ENCODE results near the gene RNF150. TPM values are rescaled to one million over a fixed set of nuclear protein-coding genes. Genes with fewer than 3 reads are reported as not detected.

The RNF150 gene
- total RNA-seq, 1 donor from 2014 or later = 31.2 TPM

DNA sequence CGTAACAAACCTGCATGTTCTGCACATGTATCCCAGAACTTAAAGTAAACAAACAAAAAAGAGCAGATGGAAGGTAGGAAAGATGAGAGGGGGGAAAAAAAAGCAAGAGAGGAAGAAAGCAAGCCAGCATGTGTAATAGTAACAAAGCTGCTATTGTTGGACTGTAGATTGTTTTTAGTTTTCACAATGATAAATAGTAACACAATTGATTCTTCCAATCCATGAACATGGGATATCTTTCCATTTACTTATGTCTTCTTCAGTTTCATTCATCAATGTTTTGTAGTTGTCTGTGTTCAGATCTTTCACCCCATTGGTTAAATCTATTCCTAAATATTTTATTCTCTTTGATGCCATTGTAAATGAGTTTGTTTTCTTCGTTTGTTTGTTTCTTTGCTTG is 292.1 kb downstream of the RNF150 start:
- no peak overlapping the region for H3K4me3 ChIP-seq
- no peaks in the 10 kb centered on the region for H3K27me3 ChIP-seq
- H3K36me3 ChIP-seq = no peaks in the 10 kb centered on the region
- intact Hi-C loops (cut with DNase I) = no loop called here
- TF ChIP-seq, protein P1, sequence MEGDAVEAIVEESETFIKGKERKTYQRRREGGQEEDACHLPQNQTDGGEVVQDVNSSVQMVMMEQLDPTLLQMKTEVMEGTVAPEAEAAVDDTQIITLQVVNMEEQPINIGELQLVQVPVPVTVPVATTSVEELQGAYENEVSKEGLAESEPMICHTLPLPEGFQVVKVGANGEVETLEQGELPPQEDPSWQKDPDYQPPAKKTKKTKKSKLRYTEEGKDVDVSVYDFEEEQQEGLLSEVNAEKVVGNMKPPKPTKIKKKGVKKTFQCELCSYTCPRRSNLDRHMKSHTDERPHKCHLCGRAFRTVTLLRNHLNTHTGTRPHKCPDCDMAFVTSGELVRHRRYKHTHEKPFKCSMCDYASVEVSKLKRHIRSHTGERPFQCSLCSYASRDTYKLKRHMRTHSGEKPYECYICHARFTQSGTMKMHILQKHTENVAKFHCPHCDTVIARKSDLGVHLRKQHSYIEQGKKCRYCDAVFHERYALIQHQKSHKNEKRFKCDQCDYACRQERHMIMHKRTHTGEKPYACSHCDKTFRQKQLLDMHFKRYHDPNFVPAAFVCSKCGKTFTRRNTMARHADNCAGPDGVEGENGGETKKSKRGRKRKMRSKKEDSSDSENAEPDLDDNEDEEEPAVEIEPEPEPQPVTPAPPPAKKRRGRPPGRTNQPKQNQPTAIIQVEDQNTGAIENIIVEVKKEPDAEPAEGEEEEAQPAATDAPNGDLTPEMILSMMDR (IDR thresholded peaks at IDR 0.05) = no peak
- no peak overlapping the region for H3K27ac ChIP-seq
- H3K4me1 ChIP-seq = no peaks in the 10 kb centered on the region
- H3K9me3 ChIP-seq = no peaks in the 10 kb centered on the region
- DNase-seq (ENCODE audit: low spot score in 2 of 2) = no peak

DNA sequence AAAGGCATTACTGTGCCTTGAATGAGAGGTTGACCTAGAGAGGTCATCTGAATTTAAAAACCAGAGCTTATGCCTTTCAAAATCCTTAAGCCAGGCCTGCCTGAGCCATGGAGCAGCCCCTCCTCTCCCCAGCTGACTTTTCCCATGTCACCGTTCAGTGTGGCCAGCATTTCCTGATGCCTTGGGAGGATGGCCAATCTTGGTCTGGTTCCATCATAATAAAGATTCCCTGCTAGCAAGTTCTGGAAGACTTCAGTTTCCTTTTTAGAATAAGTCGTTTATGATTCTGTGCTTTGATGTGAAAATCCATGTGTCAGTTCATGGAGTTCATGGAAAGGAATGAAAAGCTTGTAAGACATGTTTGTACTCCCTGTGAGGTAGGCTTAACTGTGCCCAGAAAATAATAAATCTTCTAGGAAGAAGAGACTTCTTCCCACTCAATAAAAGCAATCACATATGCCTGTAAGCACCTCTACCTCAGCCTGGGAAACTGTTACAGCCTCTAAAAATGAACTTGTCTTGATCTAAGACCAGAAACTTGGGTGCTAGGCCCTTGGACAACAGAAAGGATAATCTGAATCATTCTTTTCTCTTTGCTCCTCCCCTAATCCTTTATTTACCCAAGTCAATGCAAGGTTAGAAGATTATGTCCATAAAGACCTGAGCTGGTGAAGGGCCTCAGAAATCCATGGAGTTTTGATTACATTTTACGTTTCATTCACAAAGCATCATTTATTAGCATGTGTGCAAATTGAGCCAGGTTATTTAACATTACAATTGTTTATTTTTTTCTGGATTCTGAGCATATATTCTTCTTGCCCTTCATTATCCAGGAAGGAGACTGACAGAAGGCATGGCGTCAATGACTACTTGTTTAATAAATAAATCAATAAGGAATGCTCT is 293.1 kb downstream of the RNF150 start:
- Histone ChIP-seq H3K9me3 (no peaks in the 10 kb centered on the region), H3K27me3 (no peaks in the 10 kb centered on the region), H3K36me3 (no peaks in the 10 kb centered on the region), H3K4me1 (no peaks in the 10 kb centered on the region), H3K27ac (no peak overlapping the region), H3K4me3 (no peak overlapping the region)
- DNase-seq (ENCODE audit: low spot score in 2 of 2) = no peak
- intact Hi-C loops (cut with DNase I) = no loop called here
- TF ChIP-seq, protein P1 (IDR thresholded peaks at IDR 0.05) = no peak

DNA sequence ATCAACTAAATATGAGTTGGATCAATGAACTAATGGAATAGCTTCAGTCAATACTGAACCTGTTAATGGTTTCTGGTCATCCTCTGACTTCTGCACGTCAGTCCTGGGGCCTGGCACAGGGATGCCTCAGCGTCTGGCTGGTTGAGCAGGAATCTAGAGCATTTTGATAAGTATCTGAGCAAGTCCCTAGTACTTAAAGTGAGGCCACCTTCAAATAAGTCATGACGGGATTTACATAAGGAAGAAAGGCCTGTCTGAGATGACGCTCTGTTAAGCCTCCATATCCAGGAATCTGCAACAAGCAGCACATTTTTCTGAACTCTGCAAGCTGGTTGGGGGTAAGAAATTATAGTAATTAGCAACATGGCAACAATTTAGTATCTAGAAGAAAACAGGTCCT is 293.9 kb downstream of the RNF150 start:
- Histone ChIP-seq H3K27ac (no peak overlapping the region), H3K9me3 (no peaks in the 10 kb centered on the region), H3K36me3 (no peaks in the 10 kb centered on the region), H3K4me1 (no peaks in the 10 kb centered on the region), H3K4me3 (no peak overlapping the region), H3K27me3 (no peaks in the 10 kb centered on the region)
- intact Hi-C loops (cut with DNase I) = no loop called here
- TF ChIP-seq, protein P1 (IDR thresholded peaks at IDR 0.05) = no peak
- DNase-seq (ENCODE audit: low spot score in 2 of 2) = no peak

DNA sequence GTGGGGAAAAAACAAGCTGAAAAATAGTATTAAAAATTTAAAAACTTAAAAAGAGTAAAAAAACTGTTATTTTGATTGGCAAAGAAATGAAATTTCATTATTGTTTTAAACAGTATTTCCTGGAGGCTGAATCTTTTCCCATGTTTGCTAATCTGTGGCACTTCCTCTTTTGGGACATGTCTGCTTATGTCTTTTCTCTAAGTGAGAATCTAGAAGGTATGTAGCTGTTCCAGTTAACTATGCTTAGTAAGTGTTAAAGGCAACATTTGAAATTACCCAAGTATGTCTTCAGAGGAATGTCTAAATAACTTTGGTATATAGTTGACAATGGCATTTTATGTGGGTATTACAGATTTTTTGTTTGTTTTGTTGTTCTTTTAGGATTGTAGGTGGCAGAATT is 295.5 kb downstream of the RNF150 start:
- TF ChIP-seq, protein P1 (IDR thresholded peaks at IDR 0.05) = no peak
- Histone ChIP-seq H3K4me1 (no peaks in the 10 kb centered on the region), H3K4me3 (no peak overlapping the region), H3K27me3 (no peaks in the 10 kb centered on the region), H3K27ac (no peak overlapping the region), H3K36me3 (no peaks in the 10 kb centered on the region), H3K9me3 (no peaks in the 10 kb centered on the region)
- no peak for DNase-seq (ENCODE audit: low spot score in 2 of 2)
- intact Hi-C loops (cut with DNase I) = no loop called here

DNA sequence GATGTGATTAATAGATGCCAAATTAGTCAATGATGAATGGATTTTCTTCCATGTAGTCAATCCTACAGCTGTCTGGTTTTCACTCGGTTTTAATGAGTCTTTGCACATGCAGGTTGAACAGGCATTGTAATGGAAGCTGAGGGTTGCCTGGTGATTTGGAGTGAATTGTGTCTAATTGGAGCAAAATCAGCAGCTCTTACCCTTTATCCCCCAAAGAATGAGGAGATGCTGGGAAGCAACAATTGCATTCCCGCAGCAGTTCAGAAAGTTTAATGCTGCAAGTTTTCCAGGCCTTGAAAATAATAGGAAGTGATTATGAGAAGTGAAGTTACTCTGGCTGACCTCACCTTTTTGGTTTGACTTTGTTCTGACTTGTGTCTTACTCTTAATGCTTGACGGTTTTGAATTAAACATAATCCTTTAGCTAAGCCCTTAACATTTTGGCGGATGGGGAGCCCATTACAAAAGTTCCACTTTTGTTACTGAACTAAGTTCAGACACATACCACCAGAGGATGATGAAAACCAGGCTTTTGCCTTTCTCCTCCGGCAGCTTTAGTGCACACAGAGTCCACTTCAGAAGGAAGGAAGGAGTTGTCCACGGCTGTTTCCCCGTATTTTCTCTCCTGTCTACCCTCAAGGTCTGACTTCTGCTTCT is 298.3 kb downstream of the RNF150 start:
- TF ChIP-seq, protein P1 (IDR thresholded peaks at IDR 0.05) = no peak
- no peaks in the 10 kb centered on the region for H3K9me3 ChIP-seq
- intact Hi-C loops (cut with DNase I) = no loop called here
- H3K4me3 ChIP-seq = no peak overlapping the region
- no peaks in the 10 kb centered on the region for H3K4me1 ChIP-seq
- DNase-seq (ENCODE audit: low spot score in 2 of 2) = no peak
- no peaks in the 10 kb centered on the region for H3K27me3 ChIP-seq
- H3K36me3 ChIP-seq = no peaks in the 10 kb centered on the region
- no peak overlapping the region for H3K27ac ChIP-seq

All from ascending aorta (tissue), 2 donors.